GM12878 (cell line): ENCODE data around the gene MORC1. TPM values are rescaled to one million over a fixed set of nuclear protein-coding genes. Genes with fewer than 3 reads are reported as not detected.

Source experiments
- BCL11A ChIP-seq: IDR thresholded peaks from 2 replicates; pipeline ENCODE4 v1.6.1; 2011; ENCODE audit warnings: low read depth, low read length
- BRCA1 ChIP-seq: IDR thresholded peaks from 2 replicates; pipeline ENCODE4 v1.6.1; 2011; ENCODE audit warnings: low read depth, low read length, improper control_type of control experiment
- CHD1 ChIP-seq: IDR thresholded peaks from 2 replicates; pipeline ENCODE4 v1.6.1; 2012; ENCODE audit warnings: low read depth, low read length, improper control_type of control experiment
- CHD4 ChIP-seq: fragments of 200-600 bp; sonication (generic); IDR thresholded peaks from 2 replicates; pipeline ENCODE4 v1.6.1; 2016; ENCODE audit warnings: mild to moderate bottlenecking
- CREB1 ChIP-seq: IDR thresholded peaks from 2 replicates; pipeline ENCODE4 v1.6.1; 2012; ENCODE audit warnings: low read depth, mild to moderate bottlenecking, inconsistent platforms
- CREM ChIP-seq: IDR thresholded peaks from 2 replicates; pipeline ENCODE4 v1.6.1; 2014; ENCODE audit warnings: antibody characterized with exemption, low read depth
- E4F1 ChIP-seq: fragments of 450-650 bp; IDR thresholded peaks from 2 replicates; pipeline ENCODE4 v1.6.1; 2018; ENCODE audit warnings: borderline replicate concordance, mild to moderate bottlenecking; ENCODE audit not compliant: partially characterized antibody
- FOS ChIP-seq: IDR thresholded peaks from 3 replicates; pipeline ENCODE4 v1.6.1; 2011; ENCODE audit warnings: borderline replicate concordance; ENCODE audit not compliant: insufficient read length; ENCODE audit errors: extremely low read depth
- JUND ChIP-seq: IDR thresholded peaks from 2 replicates; pipeline ENCODE4 v1.6.1; 2012; ENCODE audit warnings: low read depth, mild to moderate bottlenecking, low read length, improper control_type of control experiment, moderate library complexity
- KLF5 ChIP-seq: fragments of 450-650 bp; IDR thresholded peaks from 2 replicates; pipeline ENCODE4 v1.6.1; 2014; ENCODE audit warnings: mild to moderate bottlenecking; ENCODE audit not compliant: partially characterized antibody
- POLR2A ChIP-seq: IDR thresholded peaks from 2 replicates; pipeline ENCODE4 v1.6.1; 2011; ENCODE audit warnings: low read depth, mild to moderate bottlenecking, low read length
- RCOR1 ChIP-seq: conservative IDR thresholded peaks from 2 replicates; pipeline ENCODE4 v1.6.1; 2012; ENCODE audit warnings: low read depth, low read length, improper control_type of control experiment
- RFX5 ChIP-seq: IDR thresholded peaks from 2 replicates; pipeline ENCODE4 v1.6.1; 2011; ENCODE audit warnings: low read depth, low read length, improper control_type of control experiment
- SIN3A ChIP-seq: IDR thresholded peaks from 2 replicates; pipeline ENCODE4 v1.6.1; 2012; ENCODE audit warnings: low read depth, low read length, improper control_type of control experiment
- SP1 ChIP-seq: IDR thresholded peaks from one replicate; pipeline ENCODE4 v1.6.1; 2011; ENCODE audit warnings: low read depth, low read length
- SUZ12 ChIP-seq: fragments of 200-600 bp; sonication (generic); IDR thresholded peaks from one replicate; pipeline ENCODE4 v1.6.1; 2018; ENCODE audit warnings: antibody characterized with exemption, mild to moderate bottlenecking; ENCODE audit not compliant: unreplicated experiment
- TAF1 ChIP-seq: IDR thresholded peaks from 2 replicates; pipeline ENCODE4 v1.6.1; 2011; ENCODE audit warnings: mild to moderate bottlenecking, low read depth, low read length, borderline replicate concordance
- TCF12 ChIP-seq: IDR thresholded peaks from 2 replicates; pipeline ENCODE4 v1.6.1; 2011; ENCODE audit warnings: low read depth, mild to moderate bottlenecking, low read length
- YBX1 ChIP-seq: fragments of 450-650 bp; IDR thresholded peaks from 2 replicates; pipeline ENCODE4 v1.6.1; 2016; ENCODE audit warnings: antibody characterized with exemption
- ZNF24 ChIP-seq: fragments of 450-650 bp; IDR thresholded peaks from 2 replicates; pipeline ENCODE4 v1.6.1; 2017; ENCODE audit warnings: antibody characterized with exemption, mild to moderate bottlenecking
- ZNF622 ChIP-seq: fragments of 450-650 bp; IDR thresholded peaks from 2 replicates; pipeline ENCODE4 v1.6.1; 2017; ENCODE audit warnings: mild to moderate bottlenecking, inconsistent platforms
- polyA plus RNA-seq, 11 experiments: library from polyadenylated mRNA; depleted of rRNA in 4 of 11; unstranded in 6 of 11; stranded (reverse) in 5 of 11; fragments of >200 nt; fragmentation: Nextera tagmentation in 4 of 11; fragmentation: Illumina TruSeq in 1 of 11; extraction: Ambion mirVana in 4 of 11; extraction: Trizol in 1 of 11; gene quantifications; 1 replicate in 1 of 11; 2 replicates in 10 of 11; pipeline versions ENCODE4 v1.2.1 to v1.2.3, GENCODE V29; 2011 to 2016; ENCODE audit warnings: inconsistent platforms in 2 of 11, missing spikeins in 2 of 11, low read depth in 1 of 11
- total RNA-seq, 4 experiments: library from RNA; depleted of rRNA in 3 of 4; stranded (reverse); fragments of >200 nt in 3 of 4; fragmentation: Illumina TruSeq in 1 of 4; extraction: Trizol in 1 of 4; gene quantifications; 2 replicates each; pipeline versions ENCODE4 v1.2.1 to v1.2.3, GENCODE V29; 2013 to 2021
- TF ChIP-seq, protein P1 (sequence below): IDR thresholded peaks from 2 replicates; pipeline ENCODE4 v1.6.1; 2012; ENCODE audit warnings: low read length, inconsistent platforms
- TF ChIP-seq, protein P2 (sequence below): fragments of 450-650 bp; IDR thresholded peaks from 2 replicates; pipeline ENCODE4 v1.6.1; 2016; ENCODE audit warnings: mild to moderate bottlenecking
- TF ChIP-seq, protein P3 (sequence below), 3 experiments: IDR thresholded peaks in 2 of 3; conservative IDR thresholded peaks in 1 of 3; 2 replicates each; pipeline ENCODE4 v1.5.1; 2011; ENCODE audit warnings: low read depth in 3 of 3, low read length in 3 of 3, mild to moderate bottlenecking in 3 of 3, control low read depth in 2 of 3, moderate library complexity in 2 of 3, inconsistent platforms in 1 of 3, mixed read lengths in 1 of 3; ENCODE audit not compliant: control insufficient read depth in 2 of 3, insufficient read depth in 1 of 3; ENCODE audit errors: extremely low read depth in 1 of 3

The MORC1 gene
- total and polyA plus RNA-seq, 10 of the 15 experiments (the other 5 are each of a cell fraction or from before 2014, with no cell fraction given), result 0.18 TPM; not detected in 9

DNA sequence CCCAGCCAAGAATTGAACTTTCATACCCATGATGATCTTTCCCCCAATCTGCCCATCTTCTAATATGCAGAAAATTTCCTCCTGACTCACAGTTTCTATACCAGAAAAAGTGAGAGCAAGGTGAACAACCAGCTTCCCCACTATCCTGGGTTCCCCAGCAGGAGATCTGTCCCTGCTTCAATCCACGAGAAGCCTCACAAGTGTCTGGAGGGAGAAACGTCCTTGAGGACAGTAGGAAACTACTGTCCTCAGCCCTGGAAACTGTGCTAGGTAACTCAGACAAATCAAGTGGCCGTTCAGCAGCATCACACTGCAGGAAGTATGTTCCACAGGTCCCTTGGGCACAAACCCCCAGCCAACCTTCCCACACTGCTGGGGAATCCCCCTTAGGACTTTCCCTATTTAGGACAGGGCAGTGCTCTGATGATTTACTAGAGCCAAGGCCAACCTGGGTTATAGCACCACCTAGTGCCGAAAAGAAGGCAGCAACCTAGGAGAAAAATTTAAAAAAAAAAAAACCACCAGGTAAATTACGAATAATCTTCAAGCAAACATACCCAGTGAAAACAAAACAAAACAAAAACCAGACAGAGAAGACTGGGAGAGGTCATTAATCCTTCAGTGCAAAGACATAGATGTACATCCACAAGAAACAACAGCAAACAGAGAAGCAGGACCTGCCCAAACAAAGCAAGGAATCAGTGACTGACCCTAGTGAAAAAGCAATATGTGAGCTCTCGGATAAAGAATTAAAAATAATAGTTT lies 36.0 kb downstream of the MORC1 start (continued):
- TF ChIP-seq TCF12 (peak; percentile 81; the same call in 1 of the 2 replicates), BCL11A (peak; percentile 61), TAF1 (no peak), FOS (no peak), RCOR1 (peak; percentile 85; the same call in 1 of the 2 replicates), CHD1 (no peak), CHD4 (no peak), JUND (no peak), ZNF24 (0 out of 2 replicates have a peak, but pooled peaks have one; percentile 16), BRCA1 (no peak), KLF5 (no peak), RFX5 (no peak), CREM (0 out of 2 replicates have a peak, but pooled peaks have one; percentile 30), YBX1 (no peak), CREB1 (no peak), SUZ12 (no peak), POLR2A (no peak), ZNF622 (no peak), SP1 (peak; percentile 28), E4F1 (no peak), SIN3A (no peak)
- TF ChIP-seq, protein P1, sequence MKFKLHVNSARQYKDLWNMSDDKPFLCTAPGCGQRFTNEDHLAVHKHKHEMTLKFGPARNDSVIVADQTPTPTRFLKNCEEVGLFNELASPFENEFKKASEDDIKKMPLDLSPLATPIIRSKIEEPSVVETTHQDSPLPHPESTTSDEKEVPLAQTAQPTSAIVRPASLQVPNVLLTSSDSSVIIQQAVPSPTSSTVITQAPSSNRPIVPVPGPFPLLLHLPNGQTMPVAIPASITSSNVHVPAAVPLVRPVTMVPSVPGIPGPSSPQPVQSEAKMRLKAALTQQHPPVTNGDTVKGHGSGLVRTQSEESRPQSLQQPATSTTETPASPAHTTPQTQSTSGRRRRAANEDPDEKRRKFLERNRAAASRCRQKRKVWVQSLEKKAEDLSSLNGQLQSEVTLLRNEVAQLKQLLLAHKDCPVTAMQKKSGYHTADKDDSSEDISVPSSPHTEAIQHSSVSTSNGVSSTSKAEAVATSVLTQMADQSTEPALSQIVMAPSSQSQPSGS, result no peak; the same call in 1 of the 2 replicates
- TF ChIP-seq, protein P2, sequence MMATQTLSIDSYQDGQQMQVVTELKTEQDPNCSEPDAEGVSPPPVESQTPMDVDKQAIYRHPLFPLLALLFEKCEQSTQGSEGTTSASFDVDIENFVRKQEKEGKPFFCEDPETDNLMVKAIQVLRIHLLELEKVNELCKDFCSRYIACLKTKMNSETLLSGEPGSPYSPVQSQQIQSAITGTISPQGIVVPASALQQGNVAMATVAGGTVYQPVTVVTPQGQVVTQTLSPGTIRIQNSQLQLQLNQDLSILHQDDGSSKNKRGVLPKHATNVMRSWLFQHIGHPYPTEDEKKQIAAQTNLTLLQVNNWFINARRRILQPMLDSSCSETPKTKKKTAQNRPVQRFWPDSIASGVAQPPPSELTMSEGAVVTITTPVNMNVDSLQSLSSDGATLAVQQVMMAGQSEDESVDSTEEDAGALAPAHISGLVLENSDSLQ, result 0 out of 2 replicates have a peak, but pooled peaks have one; percentile 7
- TF ChIP-seq, protein P3, sequence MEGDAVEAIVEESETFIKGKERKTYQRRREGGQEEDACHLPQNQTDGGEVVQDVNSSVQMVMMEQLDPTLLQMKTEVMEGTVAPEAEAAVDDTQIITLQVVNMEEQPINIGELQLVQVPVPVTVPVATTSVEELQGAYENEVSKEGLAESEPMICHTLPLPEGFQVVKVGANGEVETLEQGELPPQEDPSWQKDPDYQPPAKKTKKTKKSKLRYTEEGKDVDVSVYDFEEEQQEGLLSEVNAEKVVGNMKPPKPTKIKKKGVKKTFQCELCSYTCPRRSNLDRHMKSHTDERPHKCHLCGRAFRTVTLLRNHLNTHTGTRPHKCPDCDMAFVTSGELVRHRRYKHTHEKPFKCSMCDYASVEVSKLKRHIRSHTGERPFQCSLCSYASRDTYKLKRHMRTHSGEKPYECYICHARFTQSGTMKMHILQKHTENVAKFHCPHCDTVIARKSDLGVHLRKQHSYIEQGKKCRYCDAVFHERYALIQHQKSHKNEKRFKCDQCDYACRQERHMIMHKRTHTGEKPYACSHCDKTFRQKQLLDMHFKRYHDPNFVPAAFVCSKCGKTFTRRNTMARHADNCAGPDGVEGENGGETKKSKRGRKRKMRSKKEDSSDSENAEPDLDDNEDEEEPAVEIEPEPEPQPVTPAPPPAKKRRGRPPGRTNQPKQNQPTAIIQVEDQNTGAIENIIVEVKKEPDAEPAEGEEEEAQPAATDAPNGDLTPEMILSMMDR (IDR thresholded peaks at IDR 0.05 in 2 of 3, conservative IDR thresholded peaks at IDR 0.05 in 1 of 3; ENCODE audit: control insufficient read depth in 2 of 3, extremely low read depth in 1 of 3, insufficient read depth in 1 of 3, low read depth in 3 of 3, low read length in 3 of 3), result peak; percentile 78 to 84 (median 78)
